Measurements from ENCODE around the gene SEMA3A. TPM values are rescaled to one million over a fixed set of nuclear protein-coding genes. Genes with fewer than 3 reads are reported as not detected.

The SEMA3A gene
- total and polyA plus RNA-seq, 7 donors, result 0.05 to 0.79 (median 0.32) TPM

DNA sequence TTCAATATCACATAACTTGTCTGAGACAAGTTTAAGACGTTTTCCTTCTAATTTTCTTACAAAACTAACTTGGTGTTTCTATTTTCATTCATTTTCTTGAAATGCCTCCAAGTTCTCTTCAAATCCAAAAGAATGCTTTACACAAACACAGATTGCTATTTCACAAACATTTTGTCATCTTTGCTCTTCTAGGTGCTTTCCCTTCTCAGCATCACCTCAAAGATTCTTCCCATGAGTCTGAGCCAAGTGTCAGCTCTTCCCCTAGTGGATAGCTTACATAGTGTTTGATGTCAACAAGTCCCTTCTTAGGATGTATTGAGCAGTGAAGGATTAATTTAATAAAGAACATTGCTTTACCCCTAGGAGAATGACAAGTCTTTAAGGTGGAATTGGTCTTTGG lies 38.1 kb upstream of the SEMA3A start:
- WGBS, 3 donors, result 15 to 36% (median 25%) methylated on average over 1 of the region's 1 CpG
- intact Hi-C loops (cut with DNase I), result no loop called here
- no peak overlapping the region for H3K27ac ChIP-seq
- H3K4me3 ChIP-seq, result no peak overlapping the region
- H3K36me3 ChIP-seq (ENCODE audit: insufficient read depth in 1 of 2, low read depth in 1 of 2), result no peaks in the 10 kb centered on the region
- DNase-seq (no peak), ATAC-seq (no peak)
- no peaks in the 10 kb centered on the region for H3K9me3 ChIP-seq
- H3K4me1 ChIP-seq, result no peaks in the 10 kb centered on the region
- H3K27me3 ChIP-seq (ENCODE audit: insufficient read depth in 3 of 3, low read length in 2 of 3), result no peaks in the 10 kb centered on the region
- TF ChIP-seq, protein P1, sequence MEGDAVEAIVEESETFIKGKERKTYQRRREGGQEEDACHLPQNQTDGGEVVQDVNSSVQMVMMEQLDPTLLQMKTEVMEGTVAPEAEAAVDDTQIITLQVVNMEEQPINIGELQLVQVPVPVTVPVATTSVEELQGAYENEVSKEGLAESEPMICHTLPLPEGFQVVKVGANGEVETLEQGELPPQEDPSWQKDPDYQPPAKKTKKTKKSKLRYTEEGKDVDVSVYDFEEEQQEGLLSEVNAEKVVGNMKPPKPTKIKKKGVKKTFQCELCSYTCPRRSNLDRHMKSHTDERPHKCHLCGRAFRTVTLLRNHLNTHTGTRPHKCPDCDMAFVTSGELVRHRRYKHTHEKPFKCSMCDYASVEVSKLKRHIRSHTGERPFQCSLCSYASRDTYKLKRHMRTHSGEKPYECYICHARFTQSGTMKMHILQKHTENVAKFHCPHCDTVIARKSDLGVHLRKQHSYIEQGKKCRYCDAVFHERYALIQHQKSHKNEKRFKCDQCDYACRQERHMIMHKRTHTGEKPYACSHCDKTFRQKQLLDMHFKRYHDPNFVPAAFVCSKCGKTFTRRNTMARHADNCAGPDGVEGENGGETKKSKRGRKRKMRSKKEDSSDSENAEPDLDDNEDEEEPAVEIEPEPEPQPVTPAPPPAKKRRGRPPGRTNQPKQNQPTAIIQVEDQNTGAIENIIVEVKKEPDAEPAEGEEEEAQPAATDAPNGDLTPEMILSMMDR (IDR thresholded peaks at IDR 0.05), result no peak

- DNase-seq (no peak), ATAC-seq (no peak)
- TF ChIP-seq, protein P1 (IDR thresholded peaks at IDR 0.05), result no peak
- Histone ChIP-seq H3K27ac (no peak overlapping the region), H3K27me3 (ENCODE audit: insufficient read depth in 3 of 3, low read length in 2 of 3) (no peaks in the 10 kb centered on the region), H3K4me1 (no peaks in the 10 kb centered on the region), H3K4me3 (no peak overlapping the region), H3K9me3 (no peaks in the 10 kb centered on the region), H3K36me3 (ENCODE audit: insufficient read depth in 1 of 2, low read depth in 1 of 2) (no peaks in the 10 kb centered on the region)
- intact Hi-C loops (cut with DNase I), result no loop called here
Measured at GRCh38 chr7:84231157-84231556, 36.6 kb upstream of the SEMA3A start.

DNA sequence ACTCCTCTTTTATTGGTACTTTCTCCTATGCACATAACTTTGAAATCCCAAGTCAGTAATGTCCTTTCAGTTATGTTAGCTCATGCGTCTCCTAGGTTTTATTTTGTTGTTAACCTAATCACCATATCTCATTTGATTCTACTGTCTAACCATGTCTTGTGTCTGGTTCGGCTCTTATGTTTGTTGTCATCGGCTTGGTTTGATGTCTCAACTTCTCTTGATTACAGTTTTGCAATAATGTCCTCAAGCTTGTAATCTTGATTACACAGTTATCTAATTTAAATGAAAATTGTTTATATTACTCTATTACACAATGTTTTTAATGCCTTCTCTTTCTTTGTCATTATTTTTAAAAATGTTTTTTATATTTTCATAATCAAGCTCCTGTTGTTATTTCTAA lies 35.9 kb upstream of the SEMA3A start:
- no peaks in the 10 kb centered on the region for H3K9me3 ChIP-seq
- H3K27me3 ChIP-seq (ENCODE audit: insufficient read depth in 3 of 3, low read length in 2 of 3), result no peaks in the 10 kb centered on the region
- DNase-seq (no peak), ATAC-seq (no peak)
- TF ChIP-seq, protein P1 (IDR thresholded peaks at IDR 0.05), result no peak
- no peaks in the 10 kb centered on the region for H3K4me1 ChIP-seq
- intact Hi-C loops (cut with DNase I), result no loop called here
- WGBS, 3 donors, result 61 to 81% (median 61%) methylated on average over 3 of the region's 3 CpGs
- H3K36me3 ChIP-seq (ENCODE audit: insufficient read depth in 1 of 2, low read depth in 1 of 2), result no peaks in the 10 kb centered on the region
- no peak overlapping the region for H3K4me3 ChIP-seq
- H3K27ac ChIP-seq, result no peak overlapping the region

DNA sequence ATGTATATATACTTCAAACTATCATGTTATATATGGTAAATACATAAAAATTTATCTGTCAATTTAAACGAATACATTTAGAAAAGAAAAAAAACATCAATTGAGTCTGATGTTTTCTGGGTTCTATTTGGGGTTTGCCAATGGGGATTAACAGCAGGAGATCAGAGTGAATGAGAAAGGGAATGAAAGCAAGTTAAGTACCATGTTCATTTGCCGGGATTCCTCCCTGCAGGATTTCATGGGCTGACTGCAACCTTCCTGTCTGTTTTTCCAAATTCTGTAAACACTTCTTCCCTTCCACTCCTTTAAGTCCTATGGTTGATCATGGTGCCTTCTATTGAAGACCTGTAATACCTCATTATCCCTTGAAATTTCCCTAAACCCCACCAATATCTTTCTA lies 33.9 kb upstream of the SEMA3A start:
- Histone ChIP-seq H3K4me3 (no peak overlapping the region), H3K4me1 (no peaks in the 10 kb centered on the region), H3K27me3 (ENCODE audit: insufficient read depth in 3 of 3, low read length in 2 of 3) (no peaks in the 10 kb centered on the region), H3K36me3 (ENCODE audit: insufficient read depth in 1 of 2, low read depth in 1 of 2) (no peaks in the 10 kb centered on the region), H3K27ac (no peak overlapping the region), H3K9me3 (no peaks in the 10 kb centered on the region)
- TF ChIP-seq, protein P1 (IDR thresholded peaks at IDR 0.05), result no peak
- ATAC-seq (no peak), DNase-seq (no peak)
- intact Hi-C loops (cut with DNase I), result no loop called here
- WGBS, 3 donors, result 44 to 54% (median 45%) methylated on average over 2 of the region's 2 CpGs

GRCh38 chr7:84226759-84227158 lies 32.2 kb upstream of the SEMA3A start:
- no peaks in the 10 kb centered on the region for H3K36me3 ChIP-seq (ENCODE audit: insufficient read depth in 1 of 2, low read depth in 1 of 2)
- H3K27me3 ChIP-seq (ENCODE audit: insufficient read depth in 3 of 3, low read length in 2 of 3), result no peaks in the 10 kb centered on the region
- no peaks in the 10 kb centered on the region for H3K4me1 ChIP-seq
- intact Hi-C loops (cut with DNase I), result no loop called here
- no peak for DNase-seq
- TF ChIP-seq, protein P1 (IDR thresholded peaks at IDR 0.05), result no peak
- no peak overlapping the region for H3K27ac ChIP-seq
- WGBS, 3 donors, result 93 to 94% (median 94%) methylated on average over 2 of the region's 2 CpGs
- no peak for ATAC-seq
- H3K9me3 ChIP-seq, result no peaks in the 10 kb centered on the region
- no peak overlapping the region for H3K4me3 ChIP-seq

Measured in psoas muscle (tissue), 8 donors.